Adrenal gland (tissue), 5 donors: ENCODE results near the gene BCL2.

Experiments used
- CTCF ChIP-seq, 6 experiments: fragments of 450-650 bp in 4 of 6; fragments of 200-600 bp in 2 of 6; sonication (generic) in 1 of 6; IDR thresholded peaks; 1 replicate in 5 of 6; 2 replicates in 1 of 6; pipeline versions ENCODE4 v1.5.1 to v1.8.0; 2016 to 2021; ENCODE audit warnings: antibody characterized with exemption in 6 of 6, mild to moderate bottlenecking in 2 of 6, moderate library complexity in 1 of 6
- POLR2A ChIP-seq, 2 donors: fragments of 450-650 bp; IDR thresholded peaks; one replicate each; pipeline ENCODE4 v1.6.1; 2017; ENCODE audit warnings: antibody characterized with exemption in 2 of 2, mild to moderate bottlenecking in 2 of 2, moderate library complexity in 1 of 2
- donor health status: DM: no; HTN: no; CAD: no.

GRCh38 chr18:63131959-63132818, 187.4 kb downstream of the BCL2 start:
- TF ChIP-seq POLR2A (IDR thresholded peaks at IDR 0.05) (no peak), CTCF (IDR thresholded peaks at IDR 0.05) (no peak)
